GM19372 (cell line): ENCODE measurements around the gene MT1HL1.
A peak's percentile ranks its signal among the peaks of the same experiment; 100 is the strongest.

Source experiments
- ATAC-seq: cut with Tn5 transposase; IDR thresholded peaks from one replicate; pipeline ENCODE4 v1.9.1; 2021; ENCODE audit warnings: mild to moderate bottlenecking, low read depth, moderate library complexity; ENCODE audit not compliant: unreplicated experiment

MT1HL1 gene

DNA sequence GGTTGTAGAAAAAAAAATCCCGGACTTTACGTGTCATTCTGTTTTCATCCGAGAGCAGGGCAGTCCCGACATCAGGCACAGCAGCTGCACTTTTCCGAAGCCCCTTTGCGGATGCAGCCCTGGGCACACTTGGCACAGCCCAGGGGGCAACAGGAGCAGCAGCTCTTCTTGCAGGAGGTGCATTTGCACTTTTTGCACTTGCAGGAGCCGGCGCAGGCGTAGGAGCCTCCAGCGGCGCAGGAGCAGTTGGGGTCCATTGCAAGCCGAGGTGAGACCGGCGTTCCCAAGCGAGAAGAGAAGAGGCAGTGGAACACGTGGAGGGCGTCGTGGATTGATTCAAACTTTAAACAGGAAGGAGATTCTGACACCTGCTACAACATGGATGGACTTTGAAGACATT lies at the start of gene MT1HL1:
Gene MT1HL1, minus strand, starts transcription at position 326 of the 400 bp plus-strand sequence. Its CDS starts 69 bp downstream, at position 257.
- no peak for ATAC-seq

DNA sequence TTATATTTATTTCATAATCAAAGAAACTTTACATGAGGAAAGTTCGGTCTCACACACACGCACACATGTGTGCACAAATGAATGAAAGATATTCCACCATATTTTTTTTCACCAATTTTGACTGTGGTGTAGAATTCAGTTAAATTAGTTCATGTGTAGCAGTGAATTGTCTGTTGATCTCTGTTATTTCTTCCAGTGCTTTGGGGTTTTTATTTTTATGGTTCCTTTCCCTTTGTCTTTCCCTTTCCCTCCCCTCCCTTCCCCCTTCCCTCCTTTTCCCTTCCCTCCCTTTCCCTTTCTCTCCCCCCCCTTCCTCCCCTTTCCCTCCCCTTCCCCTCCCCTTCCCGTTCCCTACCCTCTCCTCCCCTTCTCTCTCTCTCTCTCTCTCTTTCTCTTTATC lies 46.7 kb upstream of the MT1HL1 start:
- ATAC-seq = no peak

DNA sequence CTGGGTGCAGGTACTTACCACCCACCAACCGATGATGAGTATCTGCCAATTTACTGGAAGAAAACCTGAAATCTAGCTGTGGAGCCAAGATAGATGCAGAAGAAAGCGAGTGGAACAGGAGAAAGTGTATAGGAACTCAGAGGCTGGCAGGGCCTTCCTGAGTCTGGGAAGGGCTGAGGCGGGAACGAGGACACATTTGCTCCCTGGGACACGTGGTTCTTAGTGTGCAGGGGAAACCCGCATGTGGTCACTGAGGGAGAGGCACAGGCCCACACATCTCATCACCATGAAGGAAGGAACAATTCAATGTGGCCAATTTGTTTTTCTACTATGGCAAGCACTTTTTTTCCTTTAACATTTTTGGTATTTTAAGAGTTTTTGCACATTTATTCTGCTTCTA lies 45.9 kb upstream of the MT1HL1 start:
- ATAC-seq = no peak

DNA sequence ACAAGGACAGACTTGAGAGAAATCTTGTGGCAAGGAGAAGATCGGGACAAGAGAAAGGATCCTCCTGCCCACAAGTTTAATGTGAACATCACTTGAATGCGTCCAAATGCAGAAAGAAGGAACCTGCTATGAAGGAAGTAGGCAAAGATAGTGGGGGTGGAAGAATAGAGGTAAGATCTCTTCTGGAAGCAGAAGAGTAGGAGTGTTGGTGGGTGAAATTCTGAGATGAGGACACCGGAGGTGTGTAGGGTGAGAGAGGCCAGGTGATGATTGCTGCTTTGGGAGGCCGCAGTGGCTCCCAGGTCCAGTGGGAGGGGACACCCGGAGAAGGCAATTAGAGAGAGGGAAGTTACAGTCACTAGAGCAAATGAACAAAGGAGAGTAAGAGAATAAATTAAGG lies 44.6 kb upstream of the MT1HL1 start:
- no peak for ATAC-seq

DNA sequence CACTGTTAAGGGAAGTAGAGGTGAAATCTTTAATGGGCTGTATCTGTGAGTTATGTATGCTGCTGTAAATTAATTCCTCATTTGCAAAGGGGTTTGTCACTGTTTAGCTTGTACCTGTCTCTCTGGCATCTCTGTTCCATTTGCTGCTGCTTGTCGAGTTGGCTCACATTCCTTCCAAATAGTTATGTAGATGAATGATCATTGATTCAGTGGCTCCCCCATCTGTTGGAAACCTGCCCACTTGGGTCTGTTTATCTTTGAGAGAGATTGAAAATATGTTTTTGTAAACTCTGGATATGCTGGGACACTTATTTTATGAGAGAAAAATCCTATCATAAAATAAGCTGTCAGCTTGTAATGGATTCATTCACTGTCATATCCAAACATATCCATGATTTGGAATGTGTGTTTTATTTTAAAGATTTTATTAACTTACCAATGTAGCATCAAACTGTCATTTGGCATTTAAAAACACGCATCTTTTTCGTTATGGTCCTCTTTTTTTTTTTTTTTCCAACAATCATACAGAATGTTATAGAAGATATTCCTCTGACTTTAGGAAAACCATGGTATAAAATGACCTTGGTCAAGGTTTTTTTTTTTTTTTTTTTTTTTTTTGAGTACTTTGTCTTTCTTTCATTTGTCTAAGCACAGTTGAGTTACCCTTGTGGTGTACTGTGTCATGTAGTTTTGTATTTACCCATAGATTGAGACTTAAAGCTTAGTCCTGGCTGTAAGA lies 41.2 kb upstream of the MT1HL1 start:
- no peak for ATAC-seq

DNA sequence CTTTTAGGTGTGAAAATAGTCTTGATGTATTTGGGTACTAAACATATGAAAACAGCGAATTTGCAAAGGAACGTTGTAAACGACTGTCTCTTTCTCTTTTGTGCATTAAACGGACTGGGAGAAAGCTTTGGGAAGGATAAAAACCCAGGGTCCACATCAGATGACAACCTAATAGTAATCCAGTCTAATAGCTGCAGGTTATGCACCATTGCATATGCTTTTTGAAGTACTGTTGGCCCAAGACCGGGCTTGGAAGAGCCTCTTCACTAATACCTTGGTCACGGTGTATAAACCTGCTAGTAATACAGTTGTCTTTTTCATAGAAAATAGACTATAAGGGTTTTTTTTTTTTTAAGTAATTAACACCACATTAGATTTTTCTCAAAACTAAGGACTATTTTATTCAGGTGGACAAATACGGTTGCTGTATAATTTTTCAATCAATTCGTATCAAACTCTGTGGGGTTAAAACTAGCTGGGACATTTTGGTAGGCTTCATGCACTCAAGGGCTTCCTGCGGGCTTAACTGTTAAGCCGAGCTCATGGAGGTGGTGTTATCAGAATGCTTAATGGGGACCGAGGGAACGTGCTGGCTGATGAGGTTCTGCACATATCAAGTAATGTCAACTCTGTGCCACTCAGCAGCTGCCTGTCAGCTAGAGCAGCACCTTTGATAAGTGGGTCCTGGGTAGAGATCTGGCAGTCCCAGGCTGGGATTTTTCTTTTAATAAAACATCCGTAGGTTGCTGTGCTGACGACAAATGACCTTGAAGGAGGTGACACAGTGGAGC lies 39.8 kb upstream of the MT1HL1 start:
- ATAC-seq = no peak

DNA sequence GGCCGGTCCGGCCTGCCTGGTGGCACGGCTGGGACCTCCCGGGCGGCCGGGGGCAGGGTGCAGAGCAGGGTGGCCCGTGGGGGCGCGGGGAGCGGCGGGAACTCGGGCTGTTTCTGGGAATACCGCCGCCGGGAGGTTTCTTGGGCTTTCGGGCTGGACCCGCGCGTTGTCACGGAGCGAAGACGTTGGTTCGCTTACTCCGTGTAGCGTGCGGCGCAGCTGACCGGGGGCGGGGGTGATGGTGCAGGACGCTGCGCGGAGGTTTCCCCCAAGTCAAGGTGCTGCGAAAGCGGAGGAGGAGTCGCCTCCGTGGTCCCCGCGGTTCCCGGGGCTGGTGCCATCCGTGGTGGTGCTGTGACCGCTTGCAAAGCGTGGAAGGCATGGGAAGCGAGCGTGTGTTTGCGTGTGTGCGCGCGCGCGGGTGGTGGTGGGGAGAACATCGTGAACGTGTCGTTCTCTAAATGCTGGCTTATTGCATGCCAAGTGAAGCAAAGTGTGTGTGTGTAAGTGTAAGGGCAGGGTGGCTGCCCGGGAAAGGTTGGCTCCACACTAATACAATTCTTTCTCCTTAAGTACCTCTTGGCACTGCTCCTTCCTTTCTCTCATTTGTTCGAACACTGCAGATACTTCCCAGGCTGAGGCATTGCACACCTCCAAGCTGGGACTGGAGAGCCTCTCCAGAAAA lies 38.8 kb upstream of the MT1HL1 start:
- ATAC-seq = no peak

DNA sequence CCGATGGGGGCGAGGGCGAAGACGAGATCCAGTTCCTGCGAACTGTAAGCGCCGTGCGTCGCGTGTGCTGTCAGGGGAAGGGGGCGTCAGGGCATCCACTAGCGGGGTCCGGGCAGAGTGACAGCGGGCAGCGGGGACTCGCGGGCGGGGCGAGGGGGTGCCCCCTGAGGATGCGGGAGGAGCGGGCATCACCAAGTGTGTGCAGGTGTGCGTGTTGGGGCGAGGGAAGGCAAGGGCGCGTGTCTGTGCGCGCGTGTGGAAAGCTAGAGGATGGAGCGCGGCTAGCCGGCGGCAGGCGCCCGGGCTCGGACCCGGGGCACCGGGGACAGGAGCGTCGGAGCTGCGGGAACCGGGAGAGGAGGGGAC lies 38.3 kb upstream of the MT1HL1 start:
- no peak for ATAC-seq

DNA sequence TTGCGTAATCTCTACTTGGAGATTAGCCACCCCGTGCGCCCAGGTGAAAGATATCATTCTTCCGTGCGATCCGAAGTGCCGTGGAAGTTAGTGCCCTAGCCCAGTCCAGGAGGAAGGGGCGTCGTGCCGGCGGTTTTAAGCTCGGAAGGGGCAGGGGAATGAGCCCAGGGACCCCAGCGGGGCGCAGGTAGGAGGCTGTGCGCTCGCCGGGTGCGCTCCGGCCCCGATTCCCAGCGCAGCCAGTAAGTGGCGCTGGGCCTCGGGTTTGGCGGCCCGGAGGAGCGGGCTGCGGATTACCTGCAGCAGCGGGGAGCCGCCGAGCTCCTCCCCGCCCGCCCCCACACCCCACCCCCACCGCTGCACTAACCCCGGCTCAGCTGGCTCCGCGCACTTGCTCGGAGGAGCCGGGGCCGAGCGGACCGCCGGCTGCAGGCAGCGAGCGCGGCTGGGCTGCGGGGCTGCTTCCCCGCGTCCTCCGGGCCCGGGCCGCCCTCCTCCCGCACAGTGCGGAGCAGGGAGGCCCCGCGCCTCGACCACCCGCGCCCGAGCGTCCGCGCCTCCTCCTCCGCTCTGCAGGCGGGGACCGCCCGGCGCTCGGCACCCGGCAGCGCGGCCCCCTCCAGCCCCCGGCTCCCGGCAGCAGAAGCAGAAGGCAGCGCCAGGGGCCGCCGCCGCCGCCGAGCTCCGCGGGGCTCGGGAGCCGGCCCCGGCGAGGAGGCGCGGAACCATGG lies 37.7 kb upstream of the MT1HL1 start, which contains the start of gene RYR2:
Gene RYR2, plus strand, starts transcription at position 390 of the 731 bp plus-strand sequence. Its CDS starts 338 bp downstream, at position 728.
- no peak for ATAC-seq

DNA sequence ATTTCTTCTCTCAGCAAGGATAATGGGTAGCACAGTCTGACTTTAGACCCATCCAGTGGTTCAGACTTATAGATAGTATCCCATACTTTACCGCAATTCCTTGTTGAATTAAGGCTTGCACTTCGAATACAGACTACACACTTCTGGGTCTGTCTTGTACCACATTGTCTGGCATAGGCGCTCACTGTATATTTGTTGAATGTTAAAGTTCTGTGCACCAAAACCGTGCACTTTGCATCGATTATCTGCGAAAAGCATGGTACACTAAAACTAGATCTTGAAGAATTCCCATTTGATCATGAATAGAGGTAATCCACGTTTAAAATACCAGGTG lies 37.2 kb upstream of the MT1HL1 start:
- no peak for ATAC-seq

DNA sequence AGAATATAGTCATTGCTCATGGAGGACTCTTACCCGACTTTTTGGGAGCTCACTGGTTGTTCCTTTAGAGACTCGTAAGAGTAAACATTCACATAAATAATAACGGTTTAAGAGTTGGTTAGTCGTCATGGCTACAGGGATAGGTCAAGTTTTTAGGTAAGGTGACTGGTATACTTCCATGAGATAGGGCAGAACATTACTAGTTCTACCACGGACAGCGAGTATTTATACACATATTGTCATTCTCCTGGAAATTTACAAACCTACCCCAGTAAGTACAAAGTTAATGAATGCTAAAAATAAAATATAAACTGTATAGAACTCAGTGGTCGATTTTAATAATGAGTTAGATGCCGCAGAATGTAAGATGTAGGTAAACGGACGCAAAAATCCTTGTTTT lies 36.6 kb upstream of the MT1HL1 start:
- ATAC-seq = no peak

DNA sequence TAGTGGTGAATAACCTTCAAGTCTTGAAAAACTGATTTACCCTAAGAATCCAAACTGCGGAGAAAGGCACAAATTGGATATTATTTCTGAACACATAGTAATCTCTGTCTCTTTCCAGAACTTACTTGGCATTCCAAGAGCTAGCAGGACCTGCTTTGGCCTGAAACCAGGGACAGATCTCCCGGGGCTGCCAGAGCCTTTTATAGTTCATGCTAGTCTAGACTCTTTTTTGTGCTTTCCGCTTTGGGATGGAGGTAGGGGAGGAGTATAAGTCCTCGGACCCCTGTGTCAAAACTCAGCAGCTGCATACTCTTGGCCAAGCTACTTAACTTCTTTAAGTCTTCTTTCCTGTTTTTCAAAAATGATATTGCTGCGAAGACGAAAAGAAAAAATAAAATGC lies 34.0 kb upstream of the MT1HL1 start:
- ATAC-seq = no peak

DNA sequence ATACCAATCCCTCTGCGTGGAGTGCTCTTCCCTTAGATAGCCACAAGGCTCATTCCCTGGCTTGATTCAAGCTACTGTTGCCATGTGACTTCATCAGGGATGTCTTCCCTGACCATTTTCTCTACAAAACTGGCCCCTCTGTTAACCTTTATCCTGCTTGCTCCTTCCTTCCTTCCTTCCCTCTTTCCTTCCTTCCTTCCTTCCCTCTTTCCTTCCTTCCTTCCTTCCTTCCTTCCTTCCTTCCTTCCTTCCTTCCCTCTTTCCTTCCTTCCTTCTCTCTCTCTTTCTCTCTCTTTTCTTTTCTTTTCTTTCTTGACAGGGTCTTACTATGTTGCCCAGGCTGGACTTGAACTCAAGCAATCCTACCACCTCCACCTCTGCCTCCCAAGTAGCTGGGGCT lies 31.5 kb upstream of the MT1HL1 start:
- ATAC-seq = no peak

DNA sequence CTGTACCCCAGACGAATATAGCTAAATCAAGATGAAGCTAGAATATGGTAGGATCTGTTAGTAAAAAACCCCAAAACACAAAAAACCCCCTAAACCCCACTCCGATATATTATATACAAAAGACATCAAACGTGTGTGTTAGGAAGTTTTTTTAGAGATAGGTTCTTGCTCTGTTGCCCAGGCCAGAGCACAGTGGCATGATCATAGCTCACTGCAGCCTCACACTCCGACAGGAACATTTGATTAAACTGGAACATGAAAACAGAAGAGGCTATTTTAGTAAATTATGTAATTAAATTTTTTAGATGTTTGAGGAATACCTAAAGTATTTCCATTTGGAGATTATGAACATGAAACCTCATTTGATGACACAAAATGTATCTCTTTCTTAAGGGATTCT lies 29.6 kb upstream of the MT1HL1 start:
- ATAC-seq = no peak

DNA sequence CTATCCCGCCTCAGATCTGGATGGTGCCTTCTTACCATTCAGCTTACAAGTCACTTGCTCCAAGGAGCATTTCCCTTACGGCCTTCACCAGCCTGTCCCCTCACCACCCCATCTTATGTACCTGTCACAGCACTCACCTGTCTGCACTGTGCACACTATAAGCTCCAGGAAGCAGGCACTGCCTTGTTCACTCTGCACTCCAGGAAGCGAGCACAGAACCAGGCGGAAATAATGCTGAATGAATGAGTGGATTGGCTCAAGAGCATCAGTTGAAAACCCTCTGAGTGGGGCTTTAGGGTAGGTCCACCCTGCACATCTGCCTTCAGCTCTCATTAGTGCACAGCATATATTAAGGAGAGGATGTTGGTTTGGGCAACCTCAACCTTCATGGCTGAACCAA lies 28.8 kb upstream of the MT1HL1 start:
- ATAC-seq = no peak

DNA sequence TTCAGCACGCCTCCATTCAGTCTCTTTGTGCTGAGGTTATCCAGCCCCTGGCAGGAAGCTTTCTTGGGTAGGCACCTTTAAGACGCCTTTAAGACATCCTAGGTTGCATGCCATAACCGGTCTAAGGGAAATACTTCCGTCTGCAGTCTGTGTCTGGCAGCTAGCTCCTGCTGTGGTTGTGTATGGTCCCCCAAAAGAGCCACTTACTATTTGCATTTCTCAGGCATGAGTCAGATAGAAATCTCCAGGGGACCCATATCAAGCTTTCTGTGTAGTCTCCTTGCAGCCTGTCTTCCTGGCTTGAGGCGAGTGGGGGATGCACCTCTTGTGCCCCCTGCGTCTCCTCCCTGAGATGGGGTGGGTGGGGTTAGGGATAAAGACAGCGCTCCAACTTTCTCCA lies 27.8 kb upstream of the MT1HL1 start:
- peak; percentile 45 for ATAC-seq

DNA sequence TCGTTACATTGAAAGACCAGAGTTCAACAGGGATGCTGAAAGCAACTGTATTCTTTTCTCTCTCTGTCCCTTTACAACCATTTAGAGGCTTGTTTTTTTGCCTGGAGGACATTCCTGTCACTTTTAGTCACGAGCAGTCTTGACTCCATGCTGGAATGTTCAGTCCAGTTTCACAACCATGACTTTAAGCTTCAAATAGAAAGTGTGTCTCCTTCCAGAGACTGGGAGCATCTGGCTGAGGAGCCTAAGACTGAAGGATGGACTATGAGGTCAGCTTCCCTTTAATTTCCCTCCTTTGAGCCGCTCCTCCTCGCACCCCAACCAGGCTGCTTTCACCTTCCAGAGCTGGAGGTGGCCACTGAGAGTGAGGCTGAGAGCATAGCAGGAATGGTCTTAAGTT lies 27.2 kb upstream of the MT1HL1 start:
- no peak for ATAC-seq

DNA sequence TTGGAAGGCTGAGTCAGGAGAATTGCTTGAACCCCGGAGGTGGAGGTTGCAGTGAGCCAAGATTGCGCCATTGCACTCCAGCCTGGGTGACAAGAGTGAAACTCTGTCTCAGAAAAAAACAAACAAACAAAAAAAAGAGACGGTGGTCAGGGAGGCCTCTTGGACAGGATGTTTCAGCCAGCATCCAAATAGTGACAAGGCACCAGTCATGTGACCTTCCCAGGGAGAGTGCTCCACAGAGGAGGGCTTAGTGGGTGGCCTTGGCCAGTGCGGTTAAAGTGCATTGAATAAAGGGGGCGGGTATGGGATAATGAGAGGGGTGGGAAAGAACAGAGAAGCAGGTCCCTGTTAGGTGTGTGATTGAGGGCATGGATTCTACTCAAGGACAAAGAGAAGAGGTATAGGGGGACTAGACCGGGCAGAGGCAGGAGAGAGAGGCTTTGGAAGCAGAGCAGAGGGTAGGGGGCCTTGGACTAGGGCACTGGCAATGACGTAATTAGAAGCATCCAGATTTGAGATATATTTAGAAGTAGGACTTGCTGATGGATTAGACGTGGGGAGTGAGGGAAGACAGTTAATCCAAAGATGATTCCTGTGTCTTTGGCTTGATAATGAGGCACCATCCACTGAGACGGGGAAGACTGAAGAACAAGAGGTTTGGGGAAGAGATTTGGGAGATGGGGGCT lies 25.8 kb upstream of the MT1HL1 start:
- ATAC-seq = no peak

DNA sequence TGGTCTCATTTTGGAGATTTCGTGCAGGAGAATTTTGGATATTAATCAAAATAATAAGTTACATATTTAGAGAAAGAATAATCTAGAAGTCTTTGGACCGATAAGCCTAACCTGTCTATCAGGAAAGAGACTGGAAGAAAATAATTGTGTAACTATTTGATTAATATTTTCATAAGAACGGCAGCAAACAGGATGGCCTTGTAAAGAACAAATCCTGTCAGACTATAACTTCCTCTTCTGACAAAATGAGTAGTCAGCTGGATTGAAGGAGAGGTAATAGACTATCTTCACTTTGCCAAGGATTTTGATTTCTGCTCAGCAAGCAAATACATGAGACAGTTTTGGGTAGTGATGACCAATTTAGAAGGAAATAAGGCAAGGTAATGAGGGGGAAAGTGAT lies 25.0 kb upstream of the MT1HL1 start:
- ATAC-seq = no peak

DNA sequence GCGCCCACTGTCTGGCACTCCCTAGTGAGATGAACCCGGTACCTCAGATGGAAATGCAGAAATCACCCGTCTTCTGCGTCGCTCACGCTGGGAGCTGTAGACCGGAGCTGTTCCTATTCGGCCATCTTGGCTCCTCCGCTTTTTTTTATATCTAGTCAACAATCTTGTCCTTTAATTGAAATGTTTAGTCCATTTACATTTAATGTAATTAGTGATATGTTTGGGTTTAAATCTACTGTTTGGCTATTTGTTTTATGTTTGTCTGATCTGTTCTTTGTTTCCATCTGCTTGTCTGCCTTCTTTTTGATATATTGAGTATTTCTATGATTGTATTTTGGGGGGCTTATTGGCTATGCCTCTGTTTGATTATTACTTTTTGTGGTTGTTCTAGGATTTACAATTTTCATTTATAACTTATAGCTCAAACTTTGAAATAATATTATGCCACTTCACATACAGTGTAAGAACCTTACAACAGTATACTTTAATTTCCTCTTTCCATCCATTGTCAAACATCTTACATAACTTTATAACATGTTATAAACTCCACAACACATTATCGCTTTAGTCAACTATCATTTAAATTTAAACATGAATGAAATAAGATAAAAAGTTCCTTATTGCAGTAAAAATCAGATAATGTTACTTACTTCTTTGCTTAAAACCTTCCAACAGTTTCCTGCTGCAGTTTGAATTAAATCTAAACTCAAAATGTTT lies 21.3 kb upstream of the MT1HL1 start:
- no peak for ATAC-seq
